Mucosa of stomach (tissue), 1 donor: ENCODE results near the gene IL1R2.

ENCODE experiments used
- H3K27me3 ChIP-seq: one replicate; pipeline ENCODE4 v1.7.0; 2013; ENCODE audit warnings: mild to moderate bottlenecking, low read length; ENCODE audit not compliant: control insufficient read depth, insufficient read depth
- H3K36me3 ChIP-seq: one replicate; pipeline ENCODE4 v1.7.0; 2013; ENCODE audit warnings: low read length; ENCODE audit not compliant: control insufficient read depth, insufficient read depth
- H3K4me1 ChIP-seq: one replicate; pipeline ENCODE4 v1.7.0; 2013; ENCODE audit warnings: mild to moderate bottlenecking, low read length; ENCODE audit not compliant: control insufficient read depth, insufficient read depth
- H3K4me3 ChIP-seq: one replicate; pipeline ENCODE4 v1.7.0; 2013; ENCODE audit warnings: low read length
- H3K9ac ChIP-seq: one replicate; pipeline ENCODE4 v1.7.0; 2013; ENCODE audit warnings: mild to moderate bottlenecking, low read length, moderate library complexity
- H3K9me3 ChIP-seq: one replicate; pipeline ENCODE4 v1.7.0; 2013; ENCODE audit warnings: mild to moderate bottlenecking, low read length, moderate library complexity; ENCODE audit not compliant: control insufficient read depth
- donor health status: Pancreatic carcinoma.

The IL1R2 gene

DNA sequence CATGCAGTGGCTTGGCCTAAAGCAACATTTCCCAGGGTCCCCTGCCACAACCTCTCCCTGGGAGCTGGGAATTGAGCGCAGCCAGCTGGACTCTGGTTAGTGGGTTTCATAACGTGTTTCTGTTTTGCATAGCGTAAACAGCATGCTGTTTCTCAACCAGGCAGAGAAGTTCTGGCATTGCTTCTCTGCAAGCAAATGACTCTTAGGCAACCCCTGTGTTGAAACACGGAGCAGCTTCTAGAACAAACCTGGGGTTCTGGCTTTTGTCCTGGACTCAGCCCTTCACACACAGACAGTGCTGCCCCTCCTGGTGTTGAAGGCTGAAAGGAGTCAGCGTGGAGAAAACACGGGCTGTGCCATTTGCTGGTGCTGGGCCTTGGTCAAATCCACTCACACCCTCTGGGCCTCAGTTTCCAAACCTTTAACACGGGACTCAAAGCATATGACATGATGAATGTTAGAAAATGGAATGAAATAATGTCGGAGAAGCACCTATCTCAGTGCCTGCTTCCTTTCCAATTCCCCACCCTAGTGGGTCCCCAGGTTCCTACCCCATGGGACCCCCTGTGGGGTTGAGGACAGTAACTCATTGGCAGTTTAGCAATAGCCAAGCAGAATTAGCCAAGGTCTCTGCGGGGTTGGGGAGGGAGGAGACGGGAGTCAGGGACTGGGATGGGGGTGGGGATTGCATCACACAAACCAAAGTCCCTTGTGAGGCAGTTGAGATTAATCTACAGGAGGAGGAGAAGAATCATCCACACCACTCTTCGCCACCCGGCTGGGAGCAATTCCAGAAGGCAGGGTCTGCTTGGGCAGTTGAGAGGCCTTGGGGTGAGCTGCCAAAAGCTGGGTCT, 30.2 kb upstream of the IL1R2 start:
- Histone ChIP-seq H3K4me1 (peaks cover 3% of the 10 kb centered on the region), H3K27me3 (no peaks in the 10 kb centered on the region), H3K4me3 (no peak overlapping the region), H3K36me3 (no peaks in the 10 kb centered on the region), H3K9ac (no peak overlapping the region), H3K9me3 (no peaks in the 10 kb centered on the region)

DNA sequence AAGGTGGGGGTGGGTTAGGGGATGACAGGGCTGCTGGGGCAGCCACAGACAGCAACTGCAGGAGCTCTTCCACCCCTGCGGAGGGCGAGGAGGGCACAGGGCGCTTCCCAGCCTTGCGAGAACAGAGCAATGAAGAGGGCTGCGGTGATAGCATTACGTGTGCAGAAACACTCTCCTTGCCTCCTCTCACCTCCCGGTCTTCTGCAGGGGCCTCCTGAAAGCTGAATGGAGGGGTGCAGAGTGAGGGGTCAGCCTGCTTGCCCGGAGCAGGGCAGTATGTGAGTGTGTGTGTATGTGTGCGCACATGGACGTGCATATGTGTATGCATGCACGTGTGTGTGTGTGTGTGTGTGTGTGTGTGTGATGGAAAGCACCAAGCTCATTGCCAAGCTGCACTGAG, 29.5 kb upstream of the IL1R2 start:
- Histone ChIP-seq H3K4me1 (peaks cover 3% of the 10 kb centered on the region), H3K4me3 (no peak overlapping the region), H3K9me3 (no peaks in the 10 kb centered on the region), H3K36me3 (no peaks in the 10 kb centered on the region), H3K27me3 (no peaks in the 10 kb centered on the region), H3K9ac (no peak overlapping the region)

DNA sequence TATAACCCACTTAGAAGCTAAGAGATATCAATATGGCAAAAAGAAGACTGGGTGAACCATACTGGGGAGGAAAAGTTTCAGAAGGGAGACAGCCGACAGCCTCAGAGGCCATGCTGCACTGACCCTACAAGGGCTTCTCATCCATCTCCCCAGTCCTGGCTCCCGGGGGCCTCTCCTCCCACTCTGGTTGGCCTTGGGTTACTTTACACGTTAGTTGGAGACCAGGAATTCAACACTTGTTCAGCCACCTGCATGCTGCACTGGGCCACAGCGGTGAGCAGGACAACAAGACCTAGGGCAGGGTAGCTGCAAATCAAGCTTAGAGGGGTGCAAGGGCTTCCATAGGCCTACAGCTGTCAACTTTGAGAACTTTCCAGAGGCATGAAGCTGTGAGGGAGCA, 28.6 kb upstream of the IL1R2 start:
- H3K27me3 ChIP-seq: no peaks in the 10 kb centered on the region
- no peaks in the 10 kb centered on the region for H3K9me3 ChIP-seq
- H3K4me3 ChIP-seq: no peak overlapping the region
- H3K36me3 ChIP-seq: no peaks in the 10 kb centered on the region
- H3K4me1 ChIP-seq: peaks cover 3% of the 10 kb centered on the region
- no peak overlapping the region for H3K9ac ChIP-seq

DNA sequence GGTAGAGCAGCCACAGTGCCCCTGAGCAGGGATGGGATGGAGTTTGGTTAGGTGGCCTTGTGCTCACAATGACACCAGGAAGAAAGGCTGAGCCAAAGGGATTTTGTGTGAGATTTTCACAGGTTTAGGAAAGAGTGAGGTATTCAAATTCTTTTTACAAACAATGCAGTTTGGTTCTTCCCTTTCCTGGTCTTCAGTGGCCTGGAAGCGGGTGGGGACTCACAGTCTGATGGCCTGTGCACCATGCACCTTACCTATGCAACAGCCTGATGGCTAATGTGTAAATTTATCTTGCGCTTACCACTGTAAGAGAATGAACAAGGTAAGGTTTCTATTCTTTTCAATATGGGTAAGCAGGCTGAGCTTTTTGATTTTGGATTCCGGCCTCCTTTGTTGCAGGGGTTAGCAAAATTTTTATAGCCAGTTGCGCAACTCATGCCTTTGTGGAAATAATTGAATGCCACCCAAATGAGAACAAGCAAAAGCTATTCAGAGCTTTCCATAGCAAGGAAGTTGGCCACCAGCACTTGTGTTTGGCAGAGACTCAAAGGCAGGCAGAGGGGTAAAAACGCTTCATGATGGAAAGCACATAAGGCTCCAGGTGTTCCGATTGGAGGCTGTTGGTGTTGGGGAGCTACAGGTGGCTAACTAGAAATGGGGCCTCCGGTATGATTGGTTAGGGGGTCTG, 23.8 kb upstream of the IL1R2 start:
- no peaks in the 10 kb centered on the region for H3K9me3 ChIP-seq
- H3K4me3 ChIP-seq: no peak overlapping the region
- no peaks in the 10 kb centered on the region for H3K27me3 ChIP-seq
- H3K9ac ChIP-seq: no peak overlapping the region
- H3K36me3 ChIP-seq: no peaks in the 10 kb centered on the region
- no peaks in the 10 kb centered on the region for H3K4me1 ChIP-seq

DNA sequence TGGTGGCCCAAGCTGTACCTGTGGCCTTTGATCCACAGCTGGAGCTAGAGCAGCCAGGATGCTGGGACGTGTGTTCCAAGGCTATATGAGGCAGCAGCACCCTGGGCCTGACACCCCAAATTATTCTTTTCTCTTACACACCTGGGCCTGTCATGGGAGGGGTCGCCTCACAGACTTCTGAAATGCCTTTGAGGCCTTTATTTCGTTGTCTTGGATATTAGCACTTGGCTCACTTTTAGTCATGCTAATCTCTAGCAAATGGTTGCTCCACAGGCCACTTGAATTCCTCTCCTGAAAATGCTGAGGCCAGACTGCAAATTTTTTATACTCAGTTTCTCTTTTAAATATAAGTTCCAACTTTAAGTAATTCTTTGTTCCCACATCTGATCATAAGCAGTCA, 22.0 kb upstream of the IL1R2 start:
- no peaks in the 10 kb centered on the region for H3K36me3 ChIP-seq
- H3K27me3 ChIP-seq: no peaks in the 10 kb centered on the region
- H3K4me3 ChIP-seq: no peak overlapping the region
- no peaks in the 10 kb centered on the region for H3K4me1 ChIP-seq
- H3K9ac ChIP-seq: no peak overlapping the region
- no peaks in the 10 kb centered on the region for H3K9me3 ChIP-seq

DNA sequence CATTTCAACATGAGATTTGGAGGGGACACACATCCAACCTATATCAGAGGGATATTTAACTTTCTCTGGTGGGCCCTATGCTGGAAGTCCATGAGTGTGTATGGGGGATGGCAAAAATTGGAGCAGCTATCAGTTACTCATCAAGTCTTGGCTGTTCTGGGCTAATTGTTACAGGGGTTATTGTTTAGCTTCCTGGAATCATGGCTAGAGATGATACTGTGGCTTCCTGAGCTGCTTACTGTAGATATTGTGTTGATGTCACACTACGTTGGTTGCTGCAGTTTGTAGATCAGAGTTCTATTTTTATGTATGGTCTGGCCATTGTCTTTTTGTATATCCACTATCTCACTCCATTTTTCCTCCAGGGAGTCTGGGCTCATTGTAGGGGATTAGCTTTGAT, 20.9 kb upstream of the IL1R2 start:
- Histone ChIP-seq H3K36me3 (no peaks in the 10 kb centered on the region), H3K27me3 (no peaks in the 10 kb centered on the region), H3K4me3 (no peak overlapping the region), H3K9me3 (no peaks in the 10 kb centered on the region), H3K9ac (no peak overlapping the region), H3K4me1 (no peaks in the 10 kb centered on the region)

DNA sequence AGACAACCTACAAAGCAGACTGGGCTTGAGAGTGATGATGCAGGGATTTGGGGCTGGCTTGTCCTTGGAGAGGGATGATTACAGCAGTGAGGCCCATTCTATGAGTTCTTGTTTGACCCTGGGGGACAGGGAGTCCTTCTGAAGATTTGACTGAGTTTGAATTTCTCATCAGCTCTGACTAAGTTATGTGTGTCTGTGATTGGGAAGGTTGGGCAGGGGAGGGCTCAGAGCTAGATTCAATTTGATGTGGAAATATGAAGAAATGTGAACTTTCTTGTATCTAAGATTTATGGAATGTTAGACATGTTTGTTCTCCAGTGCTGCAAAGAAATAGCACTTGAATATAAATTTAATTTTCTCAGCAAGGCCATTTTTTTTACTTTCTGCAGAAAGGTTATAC, 19.9 kb upstream of the IL1R2 start:
- Histone ChIP-seq H3K9ac (no peak overlapping the region), H3K27me3 (no peaks in the 10 kb centered on the region), H3K4me1 (no peaks in the 10 kb centered on the region), H3K4me3 (no peak overlapping the region), H3K36me3 (no peaks in the 10 kb centered on the region), H3K9me3 (no peaks in the 10 kb centered on the region)

DNA sequence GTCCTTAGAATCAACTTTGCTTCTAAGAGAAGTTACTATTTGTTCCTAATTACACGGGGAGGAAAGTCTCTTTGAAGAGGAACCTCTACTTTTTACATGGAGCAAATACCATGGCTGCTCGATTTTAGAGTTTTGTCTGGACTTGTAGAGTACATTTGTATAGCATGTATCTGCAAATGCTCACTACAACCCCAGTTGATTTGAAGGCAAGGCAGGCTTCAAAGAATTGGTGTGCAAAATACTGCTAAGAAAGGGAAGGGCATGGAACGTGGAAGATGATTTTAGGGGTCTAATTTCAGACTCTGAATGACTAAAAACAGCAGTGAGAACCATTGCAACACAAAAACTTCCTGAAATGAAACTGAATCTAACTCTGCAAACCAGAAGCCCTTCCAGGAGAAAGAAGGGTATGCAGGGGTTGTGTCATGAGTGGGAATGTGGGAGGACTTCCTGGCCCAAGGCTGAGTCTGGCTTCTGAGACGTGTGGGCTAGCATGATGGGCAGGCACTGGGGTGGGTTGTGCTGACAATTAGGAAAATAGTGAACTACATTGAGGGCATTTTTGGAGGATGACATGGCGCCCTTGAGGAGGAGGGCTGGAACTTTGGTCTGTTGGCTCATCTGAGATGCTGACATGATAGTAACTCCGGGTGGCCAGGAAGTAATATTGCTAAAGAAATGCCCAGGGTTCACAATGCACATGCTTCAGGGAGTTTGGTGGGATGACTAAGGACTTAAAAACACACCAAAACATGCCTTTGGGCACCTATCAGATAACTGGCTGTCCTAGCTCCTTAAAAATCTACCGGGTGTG, 18.9 kb upstream of the IL1R2 start:
- Histone ChIP-seq H3K4me3 (no peak overlapping the region), H3K9ac (no peak overlapping the region), H3K9me3 (no peaks in the 10 kb centered on the region), H3K4me1 (no peaks in the 10 kb centered on the region), H3K36me3 (no peaks in the 10 kb centered on the region), H3K27me3 (no peaks in the 10 kb centered on the region)

DNA sequence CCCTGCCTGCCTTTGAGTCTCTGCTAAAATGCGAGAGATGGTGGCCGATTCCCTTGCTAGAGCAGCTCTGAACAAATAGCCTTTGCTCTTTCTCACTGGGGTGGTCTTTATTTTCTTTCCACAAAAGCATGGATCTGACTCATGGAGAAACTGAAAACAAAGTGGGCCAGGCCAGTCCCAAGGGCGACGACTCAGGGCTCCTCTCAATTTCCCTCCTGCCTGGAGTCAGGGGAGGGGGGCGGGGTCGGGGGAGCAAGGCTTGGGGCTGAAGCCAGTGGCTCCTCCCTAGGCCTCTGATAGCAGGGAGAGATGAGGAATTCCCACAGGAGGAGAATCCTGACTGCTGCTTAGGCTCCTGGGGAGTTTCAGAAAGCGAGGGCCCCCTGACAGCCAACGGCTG, 17.1 kb upstream of the IL1R2 start:
- Histone ChIP-seq H3K4me1 (no peaks in the 10 kb centered on the region), H3K36me3 (no peaks in the 10 kb centered on the region), H3K9ac (no peak overlapping the region), H3K27me3 (no peaks in the 10 kb centered on the region), H3K9me3 (no peaks in the 10 kb centered on the region), H3K4me3 (no peak overlapping the region)

DNA sequence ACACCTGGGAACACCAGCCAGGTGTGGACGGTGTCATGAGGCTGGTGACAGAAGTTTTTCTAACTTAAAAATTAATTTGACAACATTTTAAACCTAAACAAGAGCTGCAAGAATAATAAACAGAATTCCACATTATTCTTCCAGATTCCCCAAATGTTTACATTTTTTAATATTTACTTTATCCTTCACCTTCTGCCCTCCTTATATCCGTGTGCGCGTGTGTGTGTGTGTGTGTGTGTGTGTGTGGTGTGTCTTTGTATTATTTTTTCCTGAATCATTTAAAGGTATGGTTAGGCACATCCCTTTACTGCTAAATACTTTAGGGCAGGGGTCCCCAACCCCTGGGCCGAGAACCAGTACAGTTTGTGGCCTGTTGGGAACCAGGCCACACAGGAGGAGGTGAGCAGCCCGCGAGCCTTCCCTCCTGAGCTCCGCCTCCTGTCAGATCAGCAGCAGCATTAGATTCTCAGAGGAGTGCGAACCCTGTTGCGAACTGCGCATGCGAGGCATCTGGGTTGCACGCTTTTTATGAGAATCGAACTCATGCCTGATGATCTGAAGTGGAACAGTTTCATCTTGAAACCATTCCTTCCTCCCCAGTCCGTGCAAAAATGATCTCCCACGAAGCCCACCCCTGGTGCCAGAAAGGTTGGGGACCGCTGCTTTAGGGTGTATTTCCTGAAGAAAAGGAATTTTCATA, 16.4 kb upstream of the IL1R2 start:
- H3K36me3 ChIP-seq: no peaks in the 10 kb centered on the region
- H3K9ac ChIP-seq: no peak overlapping the region
- H3K9me3 ChIP-seq: no peaks in the 10 kb centered on the region
- H3K4me3 ChIP-seq: no peak overlapping the region
- no peaks in the 10 kb centered on the region for H3K27me3 ChIP-seq
- H3K4me1 ChIP-seq: no peaks in the 10 kb centered on the region

DNA sequence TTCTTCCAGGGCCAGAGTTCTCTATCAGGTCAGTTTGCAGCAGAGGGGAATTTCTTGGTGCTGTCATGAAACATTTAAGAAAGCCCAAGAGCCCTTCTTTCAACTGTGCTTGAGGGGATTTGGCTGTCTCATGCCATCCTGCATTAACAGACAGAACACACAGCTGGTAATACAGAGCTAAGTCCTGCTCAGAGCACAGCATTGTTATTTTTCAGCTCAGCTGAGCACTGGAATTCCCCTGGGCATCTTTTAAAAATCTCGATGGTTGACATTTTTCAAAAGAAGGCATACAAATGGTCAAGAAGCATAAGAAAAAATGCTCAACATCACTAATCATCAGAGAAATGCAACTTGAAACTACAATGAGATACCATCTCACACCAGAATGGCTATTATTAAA, 14.9 kb upstream of the IL1R2 start:
- Histone ChIP-seq H3K36me3 (no peaks in the 10 kb centered on the region), H3K9me3 (no peaks in the 10 kb centered on the region), H3K9ac (no peak overlapping the region), H3K4me1 (no peaks in the 10 kb centered on the region), H3K27me3 (no peaks in the 10 kb centered on the region), H3K4me3 (no peak overlapping the region)
